Colon (tissue), 2 donors: Measurements from ENCODE around the gene PRKN.
A peak's percentile ranks its signal among the peaks of the same experiment; 100 is the strongest.
"Not testable (repeated sequence)": the region's sequence is repeated elsewhere in the genome, so short reads cannot be mapped to it uniquely, and the experiment has no call there.

Experiments
- FAIRE-seq: peaks from 2 replicates; lab custom pipeline; 2012; peaks lifted over from hg19 to GRCh38; lab: Jason Lieb, UNC
- donor health status: control.
- donor health status: control.

The PRKN gene

DNA sequence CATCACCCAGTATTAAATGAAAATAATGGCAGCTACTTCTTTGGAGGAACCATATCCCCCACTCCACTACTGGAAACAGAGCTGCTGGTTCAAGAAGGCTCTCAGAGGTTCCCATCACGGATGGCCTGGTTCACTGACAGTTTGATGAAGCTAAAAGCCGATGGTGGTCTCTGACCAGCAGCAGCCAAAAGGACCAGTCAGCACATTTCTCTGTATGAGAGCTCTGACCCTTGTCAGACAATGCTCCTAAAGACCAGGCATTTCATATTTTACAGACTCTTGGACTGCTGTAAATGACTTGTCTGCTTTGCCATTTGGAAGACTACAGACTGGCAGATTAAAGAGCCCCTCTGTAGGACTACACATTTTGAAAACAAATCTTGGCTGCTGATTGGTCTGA is 16.6 kb downstream of the PRKN start:
- no peak for FAIRE-seq

DNA sequence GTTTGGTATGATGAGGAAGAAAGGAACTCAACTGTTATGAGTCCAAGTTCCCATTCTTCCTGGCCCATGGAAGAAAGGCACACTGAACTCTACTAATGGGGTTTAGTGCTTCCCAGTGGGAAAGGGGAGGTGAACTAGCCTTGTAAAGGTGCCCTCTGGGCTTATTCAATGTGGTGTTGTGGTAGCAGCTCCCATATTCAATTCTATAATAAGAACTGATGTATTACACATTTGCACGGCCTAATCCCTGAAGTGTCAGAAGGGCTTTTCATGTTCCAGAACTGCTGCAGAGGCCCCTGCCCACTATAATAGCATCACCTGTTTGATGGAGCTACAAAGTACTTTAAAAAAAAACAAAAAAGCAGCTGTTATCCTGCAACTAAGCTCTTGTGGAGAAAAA is 17.1 kb downstream of the PRKN start:
- FAIRE-seq: no peak

DNA sequence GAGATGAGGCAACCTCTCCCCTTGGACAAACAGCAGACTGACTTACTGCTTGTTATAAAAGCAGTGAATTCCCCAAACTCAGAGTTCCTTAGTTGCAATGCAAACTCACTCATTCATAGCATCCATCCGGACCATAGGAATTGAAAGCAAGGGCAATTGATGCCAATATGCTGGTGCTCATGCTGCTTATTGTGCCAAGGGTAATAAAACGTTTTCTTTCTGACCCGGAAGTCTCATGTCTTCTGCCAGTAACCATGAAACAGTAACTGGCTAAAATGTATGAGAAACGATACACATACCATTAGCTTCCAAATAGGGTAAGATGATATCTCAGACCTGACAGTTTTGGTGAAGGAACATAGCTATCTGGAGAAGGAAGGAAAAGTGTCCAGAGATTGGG is 18.1 kb downstream of the PRKN start:
- FAIRE-seq: no peak

DNA sequence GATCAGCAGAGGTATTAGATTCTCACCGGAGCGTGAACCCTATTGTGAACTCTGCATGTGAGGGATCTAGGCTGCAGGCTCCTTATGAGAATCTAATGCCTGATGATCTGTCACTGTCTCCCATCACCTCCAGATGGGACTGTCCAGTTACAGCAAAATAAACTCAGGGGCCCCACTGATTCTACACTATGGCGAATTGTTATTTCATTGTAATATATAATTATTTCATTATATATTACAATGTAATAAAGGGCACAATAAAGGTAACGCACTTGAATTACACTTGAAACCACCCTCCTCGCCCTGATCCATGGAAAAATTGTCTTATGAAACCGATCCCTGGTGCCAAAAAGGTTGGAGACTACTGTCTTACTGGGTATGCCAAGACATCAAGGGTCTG is 18.6 kb downstream of the PRKN start:
- FAIRE-seq: no peak

DNA sequence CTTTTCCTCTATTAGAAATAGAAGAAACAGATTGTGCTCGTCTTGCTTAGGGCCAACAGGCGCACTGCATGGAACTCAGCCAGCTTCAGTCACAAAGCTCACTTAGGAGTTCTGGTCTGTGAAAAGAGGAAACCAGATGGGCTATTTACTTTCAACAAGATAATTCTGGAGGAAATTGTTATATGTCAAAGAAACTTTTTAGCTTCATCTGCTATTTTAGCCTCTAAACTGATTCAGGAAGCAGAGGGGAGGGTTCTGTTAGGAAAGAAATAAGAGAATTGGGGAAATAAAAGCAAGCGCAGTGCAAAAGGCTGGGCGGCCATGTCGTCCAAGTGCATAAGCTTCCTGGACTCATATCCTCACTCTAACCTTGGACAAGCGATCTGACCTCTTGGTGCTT is 21.3 kb downstream of the PRKN start:
- FAIRE-seq: no peak

DNA sequence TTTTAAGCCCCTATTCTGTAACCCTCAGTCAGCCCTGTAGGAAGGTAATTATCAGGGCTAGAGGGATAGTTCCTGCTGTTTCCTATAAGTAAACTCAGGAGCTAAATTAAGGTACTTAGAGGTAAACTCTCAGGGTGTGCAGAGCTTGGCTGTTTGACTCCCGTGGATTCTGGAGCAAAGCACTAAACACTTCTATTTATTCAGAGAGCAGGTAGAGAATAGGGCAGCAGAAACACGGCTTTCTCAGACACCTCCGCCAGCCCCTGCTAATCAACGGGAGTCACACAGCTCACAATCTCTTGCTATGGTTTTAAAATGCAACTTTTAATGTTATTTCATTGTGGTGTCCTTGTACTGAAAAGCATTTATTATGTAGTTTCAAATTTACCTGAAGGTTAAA is 21.8 kb downstream of the PRKN start:
- FAIRE-seq: no peak

DNA sequence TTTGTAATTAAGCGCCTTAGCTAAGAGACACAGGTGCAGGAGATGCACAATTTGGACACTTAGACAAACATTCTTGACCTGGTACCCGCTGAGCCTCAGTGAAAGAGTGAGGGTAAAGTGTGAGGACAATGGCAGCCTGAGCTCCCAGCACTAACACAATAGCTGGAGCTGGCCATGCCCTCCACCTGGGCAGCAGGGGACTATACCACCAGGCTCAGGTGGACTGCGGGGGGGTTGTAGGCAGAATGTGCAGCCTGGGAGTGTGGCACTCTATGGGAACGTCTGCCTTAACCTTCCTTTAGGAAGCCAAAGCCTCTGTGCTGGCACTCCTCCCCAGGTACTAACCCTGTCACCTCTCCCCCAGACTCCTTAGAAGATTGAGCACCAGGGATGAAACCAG is 23.6 kb downstream of the PRKN start:
- no peak for FAIRE-seq

DNA sequence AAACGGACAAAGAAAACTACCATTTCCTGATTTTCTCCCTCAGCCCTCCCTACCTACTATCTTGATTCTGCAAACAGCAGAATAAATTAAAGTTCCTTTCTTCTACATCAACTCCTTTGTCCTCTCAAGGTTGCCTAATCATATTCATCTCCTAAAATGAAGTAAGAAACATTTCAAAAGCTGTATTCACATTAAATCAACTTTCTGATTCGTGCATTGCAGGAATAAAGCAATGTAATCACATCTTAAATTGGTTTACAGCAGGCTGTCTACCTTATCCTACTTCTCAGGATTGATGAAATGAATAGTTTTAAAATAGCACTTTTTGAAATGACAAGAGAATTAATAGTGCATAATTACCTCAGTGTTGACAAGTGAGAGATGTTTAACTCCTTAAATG is 25.1 kb downstream of the PRKN start:
- FAIRE-seq: no peak

DNA sequence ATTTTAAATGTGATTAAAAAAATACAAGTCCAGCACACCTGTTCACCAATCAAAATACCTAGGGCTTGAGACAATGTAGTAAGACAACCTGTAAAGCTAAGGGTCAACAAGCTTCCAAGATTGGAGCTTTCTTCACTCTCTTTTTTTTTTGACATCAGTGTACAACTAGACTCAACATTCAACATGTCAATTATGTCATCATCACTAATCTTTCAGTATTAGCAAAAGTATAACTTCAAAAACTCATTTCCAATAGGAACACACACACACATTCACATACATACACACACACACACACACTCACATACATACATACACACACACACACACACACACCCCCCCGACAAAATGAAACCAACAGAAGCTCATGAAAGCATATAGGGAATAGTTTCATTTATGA is 26.0 kb downstream of the PRKN start:
- no peak for FAIRE-seq

DNA sequence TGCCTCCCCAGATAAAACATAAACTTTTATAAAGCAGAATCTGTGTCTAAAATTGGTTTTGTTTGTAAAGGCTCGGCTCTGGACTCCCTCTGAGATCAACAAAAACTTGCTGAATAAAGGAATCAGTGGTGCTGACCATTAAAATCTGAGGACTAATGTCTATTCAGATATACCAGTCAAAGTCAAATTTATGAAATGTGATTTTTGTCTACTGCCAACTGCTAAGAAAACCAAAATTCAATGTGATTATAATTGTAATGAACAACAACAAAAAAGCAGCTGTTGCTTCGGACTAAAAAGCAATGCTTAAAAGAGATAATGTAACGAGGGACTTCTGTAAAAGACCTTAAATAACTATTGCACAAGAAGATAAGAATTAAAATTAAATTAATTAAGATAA is 26.6 kb downstream of the PRKN start:
- peak; percentile 14 for FAIRE-seq

DNA sequence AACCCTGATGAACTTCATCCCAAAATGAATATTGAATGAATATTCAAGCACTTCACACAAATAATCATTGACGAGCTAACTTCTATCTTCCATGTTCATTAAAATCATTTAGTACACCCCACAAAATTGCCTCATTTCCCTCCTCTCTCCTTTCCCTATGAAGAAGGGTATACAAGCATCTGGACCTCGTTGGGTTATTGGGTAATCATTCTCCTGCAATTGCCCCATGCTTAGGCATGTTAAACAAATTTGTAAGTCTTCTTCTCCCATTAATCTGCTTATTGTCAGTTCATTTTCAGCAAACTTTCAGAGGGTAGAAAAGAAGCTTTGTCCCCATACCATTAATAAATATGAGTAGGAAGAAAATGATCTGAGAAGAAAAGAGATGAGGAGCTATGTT is 27.6 kb downstream of the PRKN start:
- FAIRE-seq: no peak

DNA sequence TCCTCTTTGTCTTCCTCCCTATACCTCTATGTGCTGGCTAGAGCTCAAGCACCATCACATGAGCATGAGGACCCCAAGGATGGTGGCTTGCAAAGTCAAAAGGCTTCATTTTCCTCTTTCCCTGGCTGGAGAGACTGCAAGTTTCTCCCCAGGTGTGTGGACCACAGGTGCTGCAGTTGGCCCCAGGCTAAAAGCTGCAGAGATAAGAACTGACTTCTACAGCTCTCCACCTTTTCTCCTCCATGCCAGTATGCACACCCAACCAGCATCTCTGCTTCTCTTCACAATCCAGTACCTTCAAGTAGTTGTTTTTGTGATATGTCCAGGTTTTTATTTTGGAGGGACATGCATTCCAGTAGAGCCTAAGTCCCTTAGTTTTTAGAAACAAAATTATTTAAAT is 29.1 kb downstream of the PRKN start:
- no peak for FAIRE-seq

DNA sequence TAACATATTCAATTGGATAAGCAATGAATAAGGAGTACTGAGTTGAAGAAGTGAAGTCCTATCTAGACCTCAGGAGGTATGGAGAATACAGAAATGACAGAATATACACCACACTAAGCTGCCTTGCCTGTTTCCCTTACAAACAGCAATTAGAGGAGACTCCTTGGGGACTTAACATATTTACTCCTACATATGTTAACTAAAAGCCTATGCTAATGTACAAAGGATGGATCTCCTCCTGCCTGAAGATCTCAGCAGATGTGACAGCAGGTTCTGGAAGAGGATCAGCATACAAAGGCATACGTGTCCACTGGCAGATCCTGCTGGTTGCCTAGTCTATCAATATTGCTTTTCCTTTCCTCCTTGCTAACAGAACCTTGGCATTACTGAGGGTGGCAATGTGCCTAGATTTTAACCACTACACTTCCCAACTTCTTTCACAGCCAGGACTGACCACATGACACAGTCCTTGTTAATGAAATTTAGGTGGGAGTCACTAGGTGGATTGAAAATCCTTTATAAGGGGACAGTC is 29.6 kb downstream of the PRKN start:
- no peak for FAIRE-seq

DNA sequence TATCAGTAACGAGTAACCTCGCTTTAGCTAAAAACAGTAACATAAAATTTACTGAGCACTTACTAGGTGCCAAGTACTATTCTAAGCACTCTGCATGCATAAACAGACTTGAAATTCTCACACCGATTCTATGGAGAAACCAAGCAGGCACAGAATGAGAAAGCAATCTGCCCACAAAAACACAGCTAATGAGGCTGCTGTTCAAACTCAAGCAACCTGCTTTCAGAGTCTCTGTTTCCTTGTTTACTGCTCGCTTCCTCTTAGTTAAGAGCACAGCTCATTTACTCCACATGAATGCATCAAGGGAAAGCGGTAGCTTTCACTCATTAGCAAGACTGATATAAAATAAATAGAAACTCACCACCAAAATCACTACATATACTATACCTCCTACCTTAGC is 37.4 kb downstream of the PRKN start:
- no peak for FAIRE-seq

DNA sequence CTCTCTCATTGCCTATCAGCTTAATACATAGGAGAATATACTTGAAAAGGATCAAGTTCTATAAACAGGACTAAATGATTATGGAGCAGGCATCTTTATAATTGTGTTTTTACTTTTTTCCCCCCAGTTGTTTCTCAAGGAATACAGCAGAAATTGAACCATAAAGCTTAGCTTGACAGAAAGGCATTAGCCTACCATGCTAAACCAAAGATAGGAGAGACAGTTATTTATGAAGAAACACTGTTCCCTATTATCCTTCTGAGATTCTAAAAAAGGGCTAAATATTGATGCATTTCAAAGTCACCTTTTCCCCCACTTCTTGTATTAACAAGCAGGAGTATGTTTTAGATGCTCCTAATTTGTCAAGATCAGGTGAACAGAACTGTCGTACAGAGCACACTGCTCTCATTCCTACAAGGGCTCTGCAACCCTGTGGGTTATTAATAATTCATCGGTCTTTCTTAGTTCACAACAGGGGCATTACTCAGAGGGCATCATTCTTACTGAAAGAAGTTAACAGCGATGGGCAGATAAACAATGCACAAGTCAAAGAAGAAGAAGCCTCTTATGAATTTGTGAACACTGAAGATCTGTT is 38.7 kb downstream of the PRKN start:
- no peak for FAIRE-seq

DNA sequence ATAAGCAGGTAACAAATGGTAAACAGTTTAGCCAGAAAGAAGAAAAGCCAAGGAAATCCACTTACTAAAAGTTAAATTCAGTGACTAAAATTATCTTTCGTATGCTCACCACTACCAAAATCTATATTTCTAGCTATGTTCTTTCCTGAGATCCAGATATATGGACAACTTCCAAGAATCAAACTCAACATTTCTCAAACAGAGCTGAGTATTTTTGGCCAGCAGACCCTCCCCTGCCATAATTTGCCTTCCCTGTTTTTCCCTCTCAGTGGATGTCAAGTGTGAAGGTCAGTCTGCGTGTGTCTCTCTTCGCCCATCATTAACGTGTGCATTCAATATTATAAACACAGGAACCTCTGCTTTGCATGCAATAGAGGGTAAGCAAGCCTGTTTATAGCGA is 42.0 kb downstream of the PRKN start:
- no peak for FAIRE-seq

DNA sequence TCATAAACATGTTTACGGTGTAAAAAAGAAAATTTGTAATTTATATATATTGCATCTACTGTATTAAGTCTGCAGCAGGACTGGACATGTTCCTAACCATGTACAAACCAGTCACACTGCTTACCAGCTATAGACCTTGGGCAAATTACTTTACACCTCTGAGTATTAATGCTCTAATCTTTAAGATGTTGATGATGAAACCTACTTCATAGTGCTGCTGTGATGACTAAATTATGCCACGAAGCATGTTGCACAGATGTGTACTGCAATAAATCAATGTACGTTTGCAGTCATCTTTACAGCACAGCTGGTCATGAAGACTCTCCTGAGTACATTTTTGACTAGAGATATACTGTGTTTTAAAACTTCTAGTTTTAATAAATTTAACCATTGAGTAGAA is 42.6 kb downstream of the PRKN start:
- FAIRE-seq: no peak

DNA sequence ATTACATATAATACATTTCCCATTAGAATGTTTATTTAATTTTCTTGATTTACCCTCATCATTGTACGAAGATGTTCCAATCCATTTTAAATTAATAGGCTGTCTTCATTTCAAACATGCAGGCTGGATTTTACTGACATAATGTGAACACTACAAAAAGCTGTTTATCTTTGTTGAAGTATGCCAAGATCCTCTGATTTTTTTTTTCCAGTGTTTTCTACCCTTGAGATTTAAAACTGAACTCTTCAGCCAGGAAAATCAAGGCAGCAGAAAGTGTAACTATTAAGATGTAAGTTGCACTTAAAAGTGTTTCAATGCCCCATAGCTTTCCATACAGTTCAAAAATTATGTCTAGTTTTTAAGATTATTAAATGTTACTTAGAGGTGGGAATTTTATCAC is 43.5 kb downstream of the PRKN start:
- no peak for FAIRE-seq

DNA sequence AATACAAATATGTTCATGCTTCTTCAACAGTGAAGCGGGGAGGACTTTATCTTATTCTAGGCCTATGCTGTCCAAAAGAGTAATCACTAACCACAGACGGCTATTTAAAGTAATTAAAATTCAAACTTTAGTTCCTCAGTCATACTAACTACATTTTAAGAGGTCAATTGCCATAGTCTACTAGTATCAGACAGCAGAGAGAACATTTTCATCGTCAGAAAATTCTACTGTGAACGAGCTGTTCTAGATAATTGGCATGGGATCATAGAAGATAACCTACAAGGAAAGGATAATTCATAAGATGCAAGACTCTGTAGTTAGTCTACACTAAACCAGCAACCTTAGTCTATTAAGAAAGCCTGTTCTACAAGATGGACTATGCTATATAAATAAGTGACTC is 44.4 kb downstream of the PRKN start:
- FAIRE-seq: no peak

DNA sequence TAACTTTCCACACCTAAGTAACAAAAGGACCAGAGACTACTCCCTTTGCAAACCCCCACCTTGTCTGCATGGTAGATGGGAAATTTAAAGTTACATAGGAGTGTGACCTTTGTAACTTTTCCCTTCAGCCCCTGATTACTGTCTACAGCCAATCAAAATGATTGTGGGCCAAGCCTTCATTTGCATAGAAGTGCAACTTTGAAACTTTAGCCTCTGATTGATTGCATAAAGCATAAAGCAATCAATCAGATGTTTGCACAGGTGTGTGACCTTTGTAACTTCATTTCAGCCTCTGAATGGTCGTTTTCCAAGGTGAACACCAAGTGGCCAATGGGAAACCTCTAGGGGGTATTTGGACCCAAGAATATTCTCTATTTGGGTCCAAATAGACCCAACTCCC is 46.1 kb downstream of the PRKN start:
- FAIRE-seq: no peak

DNA sequence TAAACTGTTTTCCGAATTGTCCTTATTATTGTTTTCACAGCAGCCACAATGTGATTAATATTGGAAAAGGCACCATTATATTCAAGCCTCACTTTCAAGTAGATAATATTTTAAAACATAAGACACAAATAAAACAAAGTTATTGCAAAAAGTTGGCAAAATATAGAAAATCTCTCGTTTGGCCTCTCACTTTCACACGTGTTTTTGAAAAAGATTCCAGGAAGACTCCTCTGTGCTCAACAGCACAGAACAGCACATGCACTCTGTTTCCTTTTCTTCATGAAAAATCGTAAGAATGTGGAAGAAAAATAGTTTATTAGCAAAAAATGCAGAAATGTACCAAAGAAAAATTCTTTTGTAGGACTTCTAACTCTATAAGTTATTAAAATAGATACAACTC is 46.7 kb downstream of the PRKN start:
- peak; percentile 18 for FAIRE-seq

DNA sequence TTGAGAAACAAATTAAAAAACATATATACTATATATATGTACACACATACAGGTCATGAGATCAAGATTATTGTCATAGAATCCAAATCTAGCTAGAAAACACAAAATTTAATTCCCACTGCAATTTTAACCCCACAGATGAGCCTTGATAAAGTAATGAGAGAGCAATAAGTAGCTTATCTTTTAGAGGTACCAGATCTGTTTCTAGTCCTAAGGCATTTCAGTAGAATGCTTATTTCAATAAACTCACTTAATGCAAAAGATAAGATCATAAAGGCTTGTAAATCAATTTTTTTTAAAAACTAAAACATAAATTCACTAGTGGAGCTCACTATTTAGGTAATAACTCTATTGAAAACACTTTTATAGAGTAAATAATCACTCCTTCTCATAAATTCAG is 47.2 kb downstream of the PRKN start:
- FAIRE-seq: peak; percentile 76

DNA sequence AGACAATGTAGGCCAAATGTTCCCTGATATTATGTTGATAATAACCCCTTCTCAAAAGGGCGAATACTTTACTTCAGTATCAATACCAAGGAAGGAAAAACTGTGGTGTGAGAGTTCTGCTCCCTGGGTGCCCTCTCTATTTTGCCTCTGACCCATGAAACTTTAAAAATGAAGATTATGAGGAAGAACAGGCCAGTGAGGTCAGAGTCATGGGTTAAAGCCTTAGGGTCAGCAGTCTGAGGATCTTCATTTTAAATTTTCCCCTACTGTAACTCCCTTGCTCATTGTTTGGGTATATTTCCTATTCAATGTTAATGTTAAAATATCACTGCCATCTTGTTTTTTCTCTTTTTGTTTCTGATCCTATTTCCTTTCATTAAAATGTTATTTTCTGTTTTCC is 47.9 kb downstream of the PRKN start:
- FAIRE-seq: no peak

DNA sequence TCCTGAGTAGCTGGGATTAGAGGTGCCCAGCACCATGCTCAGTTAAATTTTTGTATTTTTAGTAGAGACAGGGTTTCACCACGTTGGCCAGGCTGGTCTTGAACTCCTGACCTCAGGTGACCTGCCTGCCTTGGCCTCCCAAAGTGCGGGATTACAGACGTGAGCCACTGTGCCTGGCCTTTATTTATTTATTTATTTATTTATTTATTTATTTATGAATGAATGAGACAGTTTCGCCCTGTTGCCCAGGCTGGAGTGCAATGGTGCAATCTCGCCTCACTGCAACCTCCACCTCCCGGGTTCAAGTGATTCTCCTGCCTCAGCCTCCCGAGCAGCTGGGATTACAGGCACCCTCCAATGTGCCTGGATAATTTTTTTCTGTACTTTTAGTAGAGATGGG is 48.7 kb downstream of the PRKN start:
- not testable (repeated sequence) for FAIRE-seq

DNA sequence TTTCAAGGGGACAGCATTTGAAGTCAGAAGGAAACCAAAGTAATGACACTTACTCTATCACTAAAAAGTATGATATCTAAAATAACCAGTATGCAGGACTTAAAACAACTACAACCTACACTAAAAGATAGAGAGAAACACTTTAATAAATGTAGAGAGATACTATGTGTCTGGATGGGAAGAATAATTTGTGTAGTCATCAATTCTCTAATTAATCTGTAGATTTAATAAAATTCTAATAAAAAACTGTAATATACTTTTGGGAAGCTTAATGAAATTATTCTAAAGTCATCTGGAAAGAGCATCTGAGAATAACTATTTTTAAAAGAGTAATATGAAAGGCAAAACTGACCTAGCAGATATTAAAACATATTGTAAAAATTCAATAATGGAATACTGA is 52.1 kb downstream of the PRKN start:
- no peak for FAIRE-seq
